Spleen (tissue), 7 donors: ENCODE measurements around the gene DLG2.

Experiments
- POLR2A ChIP-seq, 3 donors: fragments of 450-650 bp; IDR thresholded peaks; one replicate each; pipeline ENCODE4 v1.5.1; 2017; ENCODE audit warnings: antibody characterized with exemption in 3 of 3, mild to moderate bottlenecking in 1 of 3
- TF ChIP-seq, protein P1 (sequence below), 11 experiments: fragments of 200-600 bp in 7 of 11; fragments of 450-650 bp in 4 of 11; sonication (generic) in 4 of 11; IDR thresholded peaks in 8 of 11; conservative IDR thresholded peaks in 3 of 11; 1 replicate in 7 of 11; 2 replicates in 4 of 11; pipeline versions ENCODE4 v1.4.0 to v1.8.0; 2016 to 2021; ENCODE audit warnings: antibody characterized with exemption in 11 of 11, inconsistent platforms in 4 of 11, mild to moderate bottlenecking in 1 of 11
- donor health status: DM: no; HTN: no; CAD: no; lungs with moderate emphysema.
- donor health status: DM: no; HTN: no; CAD: no.
- donor health status: DM: no; HTN: no; CAD: no.

DNA sequence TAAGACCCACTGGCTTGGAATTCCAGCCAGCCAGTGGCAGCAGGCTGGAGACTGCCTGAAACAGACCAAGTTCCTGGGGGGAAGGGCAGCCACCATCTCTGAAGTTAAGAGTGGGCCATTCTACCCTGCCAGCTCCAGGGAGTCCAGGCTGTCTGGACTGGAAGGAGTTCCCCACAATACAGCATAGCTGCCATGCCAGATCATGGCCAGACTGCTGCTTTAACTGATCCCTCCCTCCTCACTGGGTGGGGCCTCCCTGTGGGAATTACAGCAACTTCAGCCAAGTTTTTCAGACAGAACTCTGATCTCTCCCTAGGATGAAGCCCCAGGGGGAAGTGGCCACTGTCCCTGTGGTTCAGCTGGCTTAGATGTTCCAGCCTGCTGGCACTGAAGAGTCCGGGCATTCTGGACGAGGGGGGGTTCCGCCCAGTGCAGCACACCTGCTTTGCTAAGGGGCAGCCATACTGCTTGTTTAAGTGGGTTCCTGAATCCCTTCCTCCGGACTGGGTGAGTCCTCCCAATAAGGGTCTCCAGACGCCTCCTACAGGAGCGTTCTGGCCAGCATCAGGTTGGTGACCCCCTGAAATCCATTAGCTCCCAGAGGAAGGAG lies 455.4 kb downstream of the DLG2 start:
- no peak for TF ChIP-seq POLR2A (IDR thresholded peaks at IDR 0.05)
- TF ChIP-seq, protein P1, sequence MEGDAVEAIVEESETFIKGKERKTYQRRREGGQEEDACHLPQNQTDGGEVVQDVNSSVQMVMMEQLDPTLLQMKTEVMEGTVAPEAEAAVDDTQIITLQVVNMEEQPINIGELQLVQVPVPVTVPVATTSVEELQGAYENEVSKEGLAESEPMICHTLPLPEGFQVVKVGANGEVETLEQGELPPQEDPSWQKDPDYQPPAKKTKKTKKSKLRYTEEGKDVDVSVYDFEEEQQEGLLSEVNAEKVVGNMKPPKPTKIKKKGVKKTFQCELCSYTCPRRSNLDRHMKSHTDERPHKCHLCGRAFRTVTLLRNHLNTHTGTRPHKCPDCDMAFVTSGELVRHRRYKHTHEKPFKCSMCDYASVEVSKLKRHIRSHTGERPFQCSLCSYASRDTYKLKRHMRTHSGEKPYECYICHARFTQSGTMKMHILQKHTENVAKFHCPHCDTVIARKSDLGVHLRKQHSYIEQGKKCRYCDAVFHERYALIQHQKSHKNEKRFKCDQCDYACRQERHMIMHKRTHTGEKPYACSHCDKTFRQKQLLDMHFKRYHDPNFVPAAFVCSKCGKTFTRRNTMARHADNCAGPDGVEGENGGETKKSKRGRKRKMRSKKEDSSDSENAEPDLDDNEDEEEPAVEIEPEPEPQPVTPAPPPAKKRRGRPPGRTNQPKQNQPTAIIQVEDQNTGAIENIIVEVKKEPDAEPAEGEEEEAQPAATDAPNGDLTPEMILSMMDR (IDR thresholded peaks at IDR 0.05 in 8 of 11, conservative IDR thresholded peaks at IDR 0.05 in 3 of 11) = no peak
